Measurements from ENCODE around the gene SIPA1L2.

Gene SIPA1L2

GRCh38 chr1:232650418-232650817 is 20.5 kb upstream of the SIPA1L2 start:
- DNase-seq (ENCODE audit: low read depth in 2 of 2) = no peak

GRCh38 chr1:232648316-232648715 is 18.4 kb upstream of the SIPA1L2 start:
- no peak for DNase-seq (ENCODE audit: low read depth in 2 of 2)

- DNase-seq (ENCODE audit: low read depth in 2 of 2) = no peak
Measured at GRCh38 chr1:232644209-232644608, 14.3 kb upstream of the SIPA1L2 start.

DNA sequence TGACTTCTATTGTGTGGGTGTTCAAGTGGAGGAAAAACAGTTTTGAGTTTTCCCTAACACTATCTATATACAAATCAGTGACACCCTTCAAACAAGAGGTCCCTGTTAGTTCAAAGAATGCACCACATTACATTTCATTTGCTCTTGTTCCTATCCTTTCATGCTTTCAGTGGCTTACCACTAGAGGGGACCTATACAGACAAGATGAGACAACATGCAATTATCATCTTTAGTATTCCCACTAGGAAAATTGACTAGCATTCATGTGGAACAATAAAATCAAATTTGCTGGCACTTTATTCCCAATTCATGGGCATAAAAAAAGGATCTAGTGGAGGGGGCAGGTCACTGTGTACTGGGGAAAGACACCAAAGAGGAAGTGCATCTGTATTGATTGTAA is 13.3 kb upstream of the SIPA1L2 start:
- no peak for DNase-seq (ENCODE audit: low read depth in 2 of 2)

- no peak for DNase-seq (ENCODE audit: low read depth in 2 of 2)
Measured at GRCh38 chr1:232641507-232641906, 11.6 kb upstream of the SIPA1L2 start.

DNA sequence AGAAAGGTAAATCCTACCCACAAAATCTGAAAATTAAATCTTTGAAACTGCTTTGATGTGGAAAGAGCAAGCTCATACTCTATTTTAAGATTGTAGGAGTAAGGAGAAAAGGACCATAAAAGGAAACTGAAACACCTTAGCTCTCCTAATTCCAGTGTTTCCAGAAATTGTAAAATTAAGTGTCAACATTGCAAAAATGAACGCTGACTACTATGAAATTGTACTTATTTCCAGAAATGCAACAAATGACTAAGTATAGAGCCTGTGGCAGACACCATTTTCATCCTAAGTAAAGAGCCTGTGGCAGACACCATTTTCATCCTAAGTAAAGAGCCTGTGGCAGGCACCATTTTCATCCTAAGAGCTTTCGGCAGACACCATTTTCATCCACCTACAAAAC is 6.9 kb upstream of the SIPA1L2 start:
- DNase-seq (ENCODE audit: low read depth in 2 of 2) = no peak

DNA sequence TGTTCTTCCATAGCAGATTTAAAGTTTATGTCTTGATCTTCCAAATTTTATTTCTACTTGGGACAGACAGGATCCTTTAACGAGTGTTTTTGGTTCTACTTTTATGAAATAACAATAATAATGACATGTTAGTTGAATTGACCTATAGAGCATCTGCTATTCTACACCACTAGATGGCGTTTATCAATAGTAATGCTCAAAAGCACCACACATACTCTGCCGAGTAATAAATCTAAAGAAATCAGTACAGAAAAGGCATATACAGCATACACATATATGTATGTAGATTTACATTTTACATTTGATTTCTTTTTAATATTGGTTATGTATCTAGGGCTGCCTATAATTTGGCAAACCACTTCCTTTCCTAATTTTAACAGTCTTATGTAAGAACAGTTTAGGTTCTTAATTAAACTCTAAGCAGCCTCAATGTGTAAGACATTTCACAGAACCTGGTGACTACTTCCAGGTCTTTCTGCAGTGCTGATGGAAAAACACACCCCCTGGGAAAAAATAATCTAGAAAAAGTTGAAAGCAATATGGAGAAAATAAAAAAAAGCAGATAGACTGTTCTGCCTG is 5.9 kb upstream of the SIPA1L2 start:
- no peak for DNase-seq (ENCODE audit: low read depth in 2 of 2)

GRCh38 chr1:232635279-232635678 is 5.3 kb upstream of the SIPA1L2 start:
- DNase-seq (ENCODE audit: low read depth in 2 of 2) = no peak

- no peak for DNase-seq (ENCODE audit: low read depth in 2 of 2)
Measured at GRCh38 chr1:232634096-232634495, 4.2 kb upstream of the SIPA1L2 start.

GRCh38 chr1:232630894-232631195 is 912 bp upstream of the SIPA1L2 start:
- no peak for DNase-seq (ENCODE audit: low read depth in 2 of 2)

GRCh38 chr1:232629250-232630046 is 485 bp downstream of the SIPA1L2 start:
- DNase-seq (ENCODE audit: low read depth in 2 of 2) = no peak

DNA sequence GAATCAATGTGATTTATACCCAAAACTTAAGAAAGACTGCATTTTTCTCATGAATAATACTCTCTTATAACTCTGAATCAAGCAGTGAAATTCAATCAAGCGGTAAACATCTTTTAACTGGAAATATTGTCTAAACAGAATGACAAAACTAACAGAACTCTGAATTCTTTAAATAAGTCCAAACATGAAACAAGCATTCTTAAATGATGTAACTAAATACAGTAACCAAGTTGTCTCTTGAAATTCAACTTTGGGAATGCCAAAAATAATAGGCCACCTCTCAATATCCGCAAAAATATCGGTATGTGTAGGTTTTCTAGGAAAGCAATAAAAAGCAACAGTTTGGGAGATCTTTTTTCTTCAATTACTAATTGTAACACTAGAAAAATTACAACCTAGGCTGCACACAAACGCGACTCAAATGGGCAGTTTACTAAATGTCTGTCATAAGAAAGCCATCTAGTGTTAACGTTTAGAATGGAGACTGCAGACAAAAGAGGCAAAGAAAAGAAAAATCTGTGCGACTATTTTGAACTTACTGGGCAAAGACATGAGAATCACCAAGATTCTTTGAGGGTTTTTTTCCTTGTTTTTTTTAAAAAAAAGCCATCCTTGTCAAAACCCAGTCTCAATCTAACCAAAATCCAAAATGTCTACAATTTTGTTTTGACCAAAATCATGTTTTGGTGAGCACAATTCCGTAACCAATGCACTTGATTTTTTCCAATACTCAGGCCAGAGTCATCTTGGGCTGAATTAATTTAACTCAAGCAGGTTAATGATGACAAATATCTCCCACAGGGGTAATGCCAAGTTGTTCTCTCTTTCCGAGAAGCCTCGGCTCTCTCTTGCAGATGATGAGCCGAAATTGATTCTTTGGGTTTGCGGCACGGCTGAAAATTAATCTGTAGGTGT is 1.3 kb downstream of the SIPA1L2 start:
- no peak for DNase-seq (ENCODE audit: low read depth in 2 of 2)

GRCh38 chr1:232627645-232628334 is 2.1 kb downstream of the SIPA1L2 start:
- no peak for DNase-seq (ENCODE audit: low read depth in 2 of 2)

DNA sequence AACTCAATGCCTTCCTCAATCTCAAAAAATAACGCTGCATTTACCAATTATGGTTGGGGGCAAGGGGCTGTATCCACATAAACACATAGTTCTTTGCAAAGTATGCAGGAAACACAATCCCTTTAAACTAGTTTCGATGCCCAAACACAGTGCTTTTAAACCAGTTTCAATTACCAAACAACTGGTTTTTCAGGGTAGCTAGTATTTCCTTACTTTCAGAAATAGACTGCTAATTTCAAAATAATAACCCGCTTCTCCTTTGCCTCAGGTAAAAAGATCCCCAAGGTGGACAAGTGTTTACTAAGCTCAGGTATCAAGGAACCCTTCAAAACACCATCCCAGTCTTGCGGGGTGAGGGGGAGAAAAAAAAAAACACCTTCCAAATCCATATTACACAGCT is 2.8 kb downstream of the SIPA1L2 start:
- DNase-seq (ENCODE audit: low read depth in 2 of 2) = no peak

GRCh38 chr1:232626452-232626851 is 3.5 kb downstream of the SIPA1L2 start:
- DNase-seq (ENCODE audit: low read depth in 2 of 2) = no peak

DNA sequence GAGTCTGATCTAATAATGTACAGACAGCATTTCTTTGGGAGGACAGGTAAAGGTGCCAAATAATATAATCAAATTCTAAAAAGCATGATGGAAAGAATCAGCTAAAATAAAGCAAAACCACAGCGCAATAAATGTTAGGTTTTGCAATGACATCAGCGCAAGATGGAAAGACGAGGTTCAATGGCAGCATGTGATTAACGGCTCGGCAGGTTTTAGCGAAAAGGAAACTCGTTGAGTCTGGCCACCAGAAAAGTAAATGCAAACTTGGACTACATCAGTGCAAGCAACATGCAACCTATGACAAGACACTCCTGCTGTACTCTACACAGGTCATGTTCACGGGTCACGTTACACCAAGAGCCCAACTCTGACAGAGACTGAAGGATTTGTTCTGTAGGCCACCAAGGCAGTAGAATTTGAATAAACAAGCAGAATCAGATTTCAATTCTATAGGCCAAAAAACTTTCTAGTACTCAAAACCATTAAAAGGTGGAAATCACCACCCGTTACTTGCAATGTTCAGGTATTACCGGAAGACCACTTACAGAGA is 4.5 kb downstream of the SIPA1L2 start:
- no peak for DNase-seq (ENCODE audit: low read depth in 2 of 2)

- DNase-seq (ENCODE audit: low read depth in 2 of 2) = no peak
Measured at GRCh38 chr1:232624546-232625281, 5.2 kb downstream of the SIPA1L2 start.

DNA sequence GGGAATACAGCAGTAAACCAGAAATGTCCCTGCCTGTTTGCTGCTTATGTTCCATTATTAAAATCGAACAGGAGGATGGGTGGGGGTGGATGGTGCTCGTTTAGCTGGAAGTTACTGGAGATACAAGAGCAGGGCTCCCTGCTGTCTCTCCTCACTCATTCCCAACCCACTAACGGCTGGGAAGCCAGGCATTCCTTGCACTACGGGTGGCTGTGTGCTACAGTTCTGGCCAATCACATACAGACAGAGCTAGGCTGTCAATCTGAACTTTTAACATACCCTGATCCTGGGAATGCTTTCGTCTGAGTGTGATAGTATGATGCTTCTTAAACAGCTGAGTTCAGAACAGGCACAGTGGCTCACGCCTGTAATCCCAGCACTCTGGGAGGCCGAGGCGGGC is 7.0 kb downstream of the SIPA1L2 start:
- no peak for DNase-seq (ENCODE audit: low read depth in 2 of 2)

- DNase-seq (ENCODE audit: low read depth in 2 of 2) = no peak
Measured at GRCh38 chr1:232622378-232622777, 7.6 kb downstream of the SIPA1L2 start.

- DNase-seq (ENCODE audit: low read depth in 2 of 2) = no peak
Measured at GRCh38 chr1:232621050-232621449, 8.9 kb downstream of the SIPA1L2 start.

- peak in 1 of 2 experiments; percentile 42 for DNase-seq (ENCODE audit: low read depth in 2 of 2)
Measured at GRCh38 chr1:232620356-232620969, 9.5 kb downstream of the SIPA1L2 start.
